Measurements from ENCODE around the gene CLCN6. TPM values are rescaled to one million over a fixed set of nuclear protein-coding genes. Genes with fewer than 3 reads are reported as not detected.
A peak's percentile ranks its signal among the peaks of the same experiment; 100 is the strongest.

Gene CLCN6
- total and polyA plus RNA-seq, 2 of the 8 experiments (the other 6 are each of a cell fraction or from before 2014, with no cell fraction given) = 15.7 to 26.0 TPM

DNA sequence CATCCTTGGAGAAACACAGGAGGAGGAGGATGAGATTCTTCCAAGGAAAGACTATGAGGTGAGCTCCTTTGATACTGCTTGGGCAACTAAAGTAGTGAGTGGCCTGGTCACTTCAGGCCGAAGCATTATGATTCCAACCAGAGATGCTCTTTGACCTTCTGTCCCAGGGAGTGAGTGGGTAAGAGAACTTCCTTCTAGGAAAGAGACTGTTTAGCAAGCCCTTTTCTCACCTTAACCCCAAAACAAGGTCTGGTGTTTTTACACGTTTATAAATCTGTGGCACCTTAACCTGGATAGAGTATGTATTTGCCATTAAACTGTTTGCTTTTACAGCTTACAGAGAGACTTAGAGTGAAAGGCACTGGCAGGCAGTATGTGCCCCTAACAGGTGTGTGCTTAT lies 1.1 kb downstream of the CLCN6 start:
- WGBS, 2 experiments (ENCODE audit: extremely low coverage in 1 of 2, insufficient coverage in 1 of 2, insufficient read length in 1 of 2, insufficient replicate concordance in 2 of 2, low coverage in 1 of 2, low lambda C conversion rate in 2 of 2, missing lambda C conversion rate in 1 of 2) = 84% methylated on average over 2 of the region's 2 CpGs; no CpG with 5 or more reads in 1 of the 2 experiments
- POLR2A ChIA-PET (ENCODE audit: partially characterized antibody) = interaction anchor here (0.8 to 3.2 kb wide), 9 partner anchors 9 to 225 kb away, joined by 3 to 13 read pairs (median 4); partner anchors contain the start of gene PLOD1
- no peak for FAIRE-seq
- Histone ChIP-seq H3K4me2 (ENCODE audit: insufficient read depth in 1 of 2, low read depth in 2 of 2, low read length in 2 of 2) (peak overlapping the region; percentile 84 to 92), H3K79me2 (ENCODE audit: control insufficient read depth in 1 of 2, insufficient read depth in 2 of 2, low read length in 2 of 2) (peaks cover 8 to 52% of the 10 kb centered on the region in 2 experiments; a peak in 3 of 4 replicates), H4K8ac (ENCODE audit: extremely low read depth, insufficient read depth, low read length) (no peak overlapping the region), H3K9me3 (ENCODE audit: insufficient read depth in 2 of 2, low read depth in 1 of 2, low read length in 1 of 2) (no peaks in the 10 kb centered on the region), H4K5ac (ENCODE audit: insufficient read length, low read depth, low read length) (no peak overlapping the region), H3K36me3 (ENCODE audit: control insufficient read depth in 2 of 4, insufficient read depth in 4 of 4, low read length in 3 of 4) (peaks cover 0 to 25% (median 14%) of the 10 kb centered on the region in 4 experiments; a peak in 7 of 8 replicates), H4K91ac (replicated peaks; ENCODE audit: insufficient read length, low read length) (no peak overlapping the region), H3K23me2 (ENCODE audit: low read depth, low read length) (peaks cover 18% of the 10 kb centered on the region), H4K20me1 (replicated peaks in 1 of 2; ENCODE audit: control insufficient read depth in 1 of 2, insufficient read depth in 2 of 2, low read length in 2 of 2) (peaks cover 3 to 11% of the 10 kb centered on the region in 2 experiments), H2BK120ac (replicated peaks; ENCODE audit: low read depth, low read length) (no peak overlapping the region), H3K23ac (ENCODE audit: insufficient read length) (no peak overlapping the region), H3K4me1 (replicated peaks in 1 of 4; ENCODE audit: control insufficient read depth in 3 of 4, insufficient read depth in 4 of 4, low read length in 3 of 4) (peaks cover 13 to 24% (median 18%) of the 10 kb centered on the region in 4 experiments), H3K79me1 (ENCODE audit: low read depth, low read length) (peaks cover 8% of the 10 kb centered on the region), H3K27ac (ENCODE audit: low read depth, low read length) (no peak overlapping the region), H2BK12ac (ENCODE audit: low read depth, low read length) (no peak overlapping the region), H2BK20ac (ENCODE audit: low read length) (no peak overlapping the region), H3K9ac (replicated peaks in 1 of 4; ENCODE audit: extremely low read depth in 1 of 4, low read depth in 3 of 4, low read length in 3 of 4) (peak overlapping the region in 1 of 4 experiments; percentile 43; a peak in 1 of 7 replicates), H3K4ac (replicated peaks; ENCODE audit: insufficient read length, low read depth, low read length) (no peak overlapping the region), H2BK15ac (ENCODE audit: low read length) (no peak overlapping the region), H3K56ac (replicated peaks; ENCODE audit: insufficient read length, low read depth, low read length) (no peak overlapping the region), H3K27me3 (replicated peaks in 1 of 4; ENCODE audit: control insufficient read depth in 3 of 4, extremely low read depth in 1 of 4, insufficient read depth in 3 of 4, low read length in 3 of 4) (no peaks in the 10 kb centered on the region), H2AFZ (ENCODE audit: low read length) (no peak overlapping the region), H2AK5ac (ENCODE audit: low read depth, low read length) (no peak overlapping the region), H3K14ac (ENCODE audit: insufficient read length) (no peak overlapping the region), H3K18ac (ENCODE audit: extremely low read depth, low read length) (no peak overlapping the region), H3K4me3 (ENCODE audit: extremely low read depth in 1 of 4, insufficient read depth in 2 of 4, low read depth in 3 of 4, low read length in 4 of 4) (peak overlapping the region; percentile 76 to 88 (median 81); a peak in 7 of 8 replicates), H2BK5ac (ENCODE audit: low read depth, low read length) (no peak overlapping the region)
- no peak for DNase-seq (ENCODE audit: low read depth in 1 of 2, low spot score in 2 of 2)
- CTCF ChIA-PET (ENCODE audit: partially characterized antibody) = interaction anchor here (1.0 to 2.4 kb wide), 8 partner anchors 12 to 88 kb away, joined by 3 to 8 read pairs (median 3); no protein-coding TSS in a partner anchor
- no peak for TF ChIP-seq JUN (IDR thresholded peaks at IDR 0.05; ENCODE audit: low read depth, low read length)
- no peak for TF ChIP-seq RFX5 (IDR thresholded peaks at IDR 0.05; ENCODE audit: borderline replicate concordance, low read depth, low read length)
- no peak for TF ChIP-seq ASH2L (IDR thresholded peaks at IDR 0.05; ENCODE audit: low read length)
- no peak for TF ChIP-seq EZH2 (IDR thresholded peaks at IDR 0.05; ENCODE audit: low read depth, low read length, severe bottlenecking)
- no peak for TF ChIP-seq BRCA1 (IDR thresholded peaks at IDR 0.05; ENCODE audit: low read depth, low read length)
- TF ChIP-seq HDAC2 (IDR thresholded peaks at IDR 0.05; ENCODE audit: borderline replicate concordance in 1 of 2, low read depth in 2 of 2, low read length in 2 of 2) = no peak
- no peak for TF ChIP-seq KDM1A (IDR thresholded peaks at IDR 0.05; ENCODE audit: borderline replicate concordance, low read length)
- TF ChIP-seq CEBPB (IDR thresholded peaks at IDR 0.05; ENCODE audit: low read depth, low read length) = no peak
- no peak for TF ChIP-seq BACH1 (IDR thresholded peaks at IDR 0.05; ENCODE audit: low read length)
- no peak for TF ChIP-seq POU5F1 (IDR thresholded peaks at IDR 0.05; ENCODE audit: low read depth, low read length)
- TF ChIP-seq EP300 (IDR thresholded peaks at IDR 0.05; ENCODE audit: borderline replicate concordance in 1 of 2, low read depth in 2 of 2, low read length in 2 of 2) = no peak
- no peak for TF ChIP-seq CBX5 (IDR thresholded peaks at IDR 0.05; ENCODE audit: low read depth, low read length)
- no peak for TF ChIP-seq BCL11A (IDR thresholded peaks at IDR 0.05; ENCODE audit: low read depth in 2 of 2, low read length in 2 of 2)
- no peak for TF ChIP-seq EGR1 (IDR thresholded peaks at IDR 0.05; ENCODE audit: borderline replicate concordance, low read depth, low read length)
